ENCODE results near the gene TRPM2.
"Not testable (repeated sequence)": the region's sequence is repeated elsewhere in the genome, so short reads cannot be mapped to it uniquely, and the experiment has no call there.

TRPM2 gene

GRCh38 chr21:44397431-44398031, 44.1 kb downstream of the TRPM2 start:
- DNase-seq (ENCODE audit: low read depth in 2 of 2): no peak

- DNase-seq (ENCODE audit: low read depth in 2 of 2): no peak
Measured at GRCh38 chr21:44398499-44398898, 45.1 kb downstream of the TRPM2 start.

GRCh38 chr21:44399151-44399954, 45.9 kb downstream of the TRPM2 start:
- no peak for DNase-seq (ENCODE audit: low read depth in 2 of 2)

- DNase-seq (ENCODE audit: low read depth in 2 of 2): no peak
Measured at GRCh38 chr21:44399955-44400790, 46.8 kb downstream of the TRPM2 start.

- no peak for DNase-seq (ENCODE audit: low read depth in 2 of 2)
Measured at GRCh38 chr21:44400791-44401385, 47.5 kb downstream of the TRPM2 start.

- DNase-seq (ENCODE audit: low read depth in 2 of 2): no peak
Measured at GRCh38 chr21:44401386-44402160, 48.2 kb downstream of the TRPM2 start.

GRCh38 chr21:44402323-44403105, 49.1 kb downstream of the TRPM2 start:
- DNase-seq (ENCODE audit: low read depth in 2 of 2): no peak

GRCh38 chr21:44403106-44404020, 49.9 kb downstream of the TRPM2 start:
- no peak for DNase-seq (ENCODE audit: low read depth in 2 of 2)

- DNase-seq (ENCODE audit: low read depth in 2 of 2): not testable (repeated sequence)
Measured at GRCh38 chr21:44404482-44404881, 51.1 kb downstream of the TRPM2 start.

- DNase-seq (ENCODE audit: low read depth in 2 of 2): no peak
Measured at GRCh38 chr21:44405091-44405947, 51.9 kb downstream of the TRPM2 start.

GRCh38 chr21:44405948-44406872, 52.8 kb downstream of the TRPM2 start:
- no peak for DNase-seq (ENCODE audit: low read depth in 2 of 2)

- DNase-seq (ENCODE audit: low read depth in 2 of 2): no peak
Measured at GRCh38 chr21:44406953-44407352, 53.5 kb downstream of the TRPM2 start.

- peak in 1 of 2 donors; percentile 27 for DNase-seq (ENCODE audit: low read depth in 2 of 2)
Measured at GRCh38 chr21:44407493-44407892, 54.1 kb downstream of the TRPM2 start.

- no peak for DNase-seq (ENCODE audit: low read depth in 2 of 2)
Measured at GRCh38 chr21:44408226-44408625, 54.8 kb downstream of the TRPM2 start.

GRCh38 chr21:44413566-44414290, 60.3 kb downstream of the TRPM2 start:
- no peak for DNase-seq (ENCODE audit: low read depth in 2 of 2)

- no peak for DNase-seq (ENCODE audit: low read depth in 2 of 2)
Measured at GRCh38 chr21:44414291-44415072, 61.1 kb downstream of the TRPM2 start.

Measured in stimulated activated CD8-positive, alpha-beta memory T cell treated with anti-CD3 and anti-CD28 coated beads, Interleukin-7, amount 100 ng/mL, for 4 hours (primary cell).